ENCODE measurements around the gene FAM149B1.

The FAM149B1 gene

GRCh38 chr10:73289958-73290357 is 122.0 kb downstream of the FAM149B1 start:
- Histone ChIP-seq H3K4me1 (no peaks in the 10 kb centered on the region), H3K4me3 (ENCODE audit: low read depth, low read length) (no peak overlapping the region), H3K27me3 (no peaks in the 10 kb centered on the region), H3K9me3 (no peaks in the 10 kb centered on the region), H3K36me3 (no peaks in the 10 kb centered on the region)
- no peak for TF ChIP-seq CTCF (IDR thresholded peaks at IDR 0.05; ENCODE audit: low read depth, low read length)
- DNase-seq, result no peak

DNA sequence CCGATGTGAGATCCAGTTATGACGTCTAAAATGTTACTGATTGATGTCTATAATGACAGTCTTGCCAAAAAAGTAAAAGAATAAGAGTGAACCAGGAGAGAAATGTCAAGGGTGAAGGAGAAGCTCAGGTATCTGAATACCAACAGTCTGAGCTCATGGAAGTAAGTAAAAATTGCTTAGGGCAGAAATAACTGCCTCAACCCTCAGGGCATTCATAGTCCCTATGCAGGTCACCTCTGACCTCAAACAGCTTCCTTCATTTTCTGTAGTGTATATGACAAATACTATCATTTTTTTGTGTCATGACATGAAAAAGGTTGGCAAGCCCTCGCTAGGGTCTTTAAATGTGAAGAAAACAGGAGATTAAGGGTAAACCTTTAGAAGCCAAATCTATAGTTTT is 125.5 kb downstream of the FAM149B1 start:
- H3K4me3 ChIP-seq (ENCODE audit: low read depth, low read length), result no peak overlapping the region
- no peak for DNase-seq
- H3K36me3 ChIP-seq, result no peaks in the 10 kb centered on the region
- no peaks in the 10 kb centered on the region for H3K4me1 ChIP-seq
- H3K27me3 ChIP-seq, result peaks cover 16% of the 10 kb centered on the region
- TF ChIP-seq CTCF (IDR thresholded peaks at IDR 0.05; ENCODE audit: low read depth, low read length), result no peak
- no peaks in the 10 kb centered on the region for H3K9me3 ChIP-seq
